Measurements from ENCODE around the gene FOXM1.

The FOXM1 gene

DNA sequence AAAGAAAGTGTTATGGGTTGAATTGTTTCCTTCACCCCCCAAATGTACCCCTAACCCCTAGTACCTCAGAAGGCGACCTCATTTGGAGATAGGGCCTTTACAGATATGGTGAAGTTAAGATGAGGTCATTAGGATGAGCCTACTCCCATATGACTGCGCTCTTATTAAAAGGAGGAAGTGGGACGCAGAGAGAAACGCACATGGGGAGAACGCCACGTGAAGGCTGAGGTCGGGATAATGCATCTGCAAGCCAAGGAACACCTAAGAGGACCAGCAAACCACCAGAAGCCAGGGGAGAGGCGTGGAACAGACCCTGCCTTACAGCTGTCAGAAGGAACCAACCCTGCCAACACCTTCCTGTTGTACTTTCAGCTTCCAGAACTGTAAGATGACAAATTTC, 40.4 kb downstream of the FOXM1 start:
- FAIRE-seq, result no peak
- DNase-seq (ENCODE audit: insufficient read length, low spot score), result no peak
- TF ChIP-seq, protein P1, sequence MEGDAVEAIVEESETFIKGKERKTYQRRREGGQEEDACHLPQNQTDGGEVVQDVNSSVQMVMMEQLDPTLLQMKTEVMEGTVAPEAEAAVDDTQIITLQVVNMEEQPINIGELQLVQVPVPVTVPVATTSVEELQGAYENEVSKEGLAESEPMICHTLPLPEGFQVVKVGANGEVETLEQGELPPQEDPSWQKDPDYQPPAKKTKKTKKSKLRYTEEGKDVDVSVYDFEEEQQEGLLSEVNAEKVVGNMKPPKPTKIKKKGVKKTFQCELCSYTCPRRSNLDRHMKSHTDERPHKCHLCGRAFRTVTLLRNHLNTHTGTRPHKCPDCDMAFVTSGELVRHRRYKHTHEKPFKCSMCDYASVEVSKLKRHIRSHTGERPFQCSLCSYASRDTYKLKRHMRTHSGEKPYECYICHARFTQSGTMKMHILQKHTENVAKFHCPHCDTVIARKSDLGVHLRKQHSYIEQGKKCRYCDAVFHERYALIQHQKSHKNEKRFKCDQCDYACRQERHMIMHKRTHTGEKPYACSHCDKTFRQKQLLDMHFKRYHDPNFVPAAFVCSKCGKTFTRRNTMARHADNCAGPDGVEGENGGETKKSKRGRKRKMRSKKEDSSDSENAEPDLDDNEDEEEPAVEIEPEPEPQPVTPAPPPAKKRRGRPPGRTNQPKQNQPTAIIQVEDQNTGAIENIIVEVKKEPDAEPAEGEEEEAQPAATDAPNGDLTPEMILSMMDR (IDR thresholded peaks at IDR 0.05; ENCODE audit: insufficient read depth, missing control alignments), result no peak

DNA sequence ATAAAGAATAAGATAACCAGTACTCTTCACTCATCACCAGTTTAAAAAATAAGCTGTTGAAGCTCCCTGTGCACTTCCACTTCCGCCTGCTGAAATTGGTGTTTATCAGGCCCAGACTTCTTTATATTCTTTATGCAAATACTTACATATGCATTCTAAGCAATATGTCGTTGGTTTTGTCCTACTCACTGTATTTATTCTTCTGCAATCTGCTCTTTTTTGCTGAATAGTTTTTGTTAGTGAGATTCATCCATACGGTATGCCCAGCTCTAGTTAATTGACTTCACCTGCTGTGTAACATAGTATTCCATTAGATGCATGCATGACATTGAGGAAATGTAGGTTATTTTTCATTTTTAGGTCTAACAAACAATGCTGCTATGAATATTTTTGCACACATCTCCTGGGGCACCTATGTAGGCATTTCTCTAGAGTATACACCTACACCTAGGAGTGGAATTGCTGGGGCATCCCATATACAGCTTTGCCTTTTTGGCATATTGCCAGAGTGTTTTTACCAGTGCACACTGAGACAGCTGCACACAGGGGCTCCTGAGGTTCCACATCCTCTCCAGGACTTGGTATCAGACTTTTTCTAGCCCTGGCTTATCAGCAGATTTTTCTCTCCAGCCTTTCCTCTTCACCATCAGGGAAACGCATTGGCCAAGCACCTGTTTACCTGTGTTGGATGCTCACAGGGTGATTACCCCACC, 41.1 kb downstream of the FOXM1 start:
- TF ChIP-seq, protein P1 (IDR thresholded peaks at IDR 0.05; ENCODE audit: insufficient read depth, missing control alignments), result no peak
- no peak for FAIRE-seq
- no peak for DNase-seq (ENCODE audit: insufficient read length, low spot score)

DNA sequence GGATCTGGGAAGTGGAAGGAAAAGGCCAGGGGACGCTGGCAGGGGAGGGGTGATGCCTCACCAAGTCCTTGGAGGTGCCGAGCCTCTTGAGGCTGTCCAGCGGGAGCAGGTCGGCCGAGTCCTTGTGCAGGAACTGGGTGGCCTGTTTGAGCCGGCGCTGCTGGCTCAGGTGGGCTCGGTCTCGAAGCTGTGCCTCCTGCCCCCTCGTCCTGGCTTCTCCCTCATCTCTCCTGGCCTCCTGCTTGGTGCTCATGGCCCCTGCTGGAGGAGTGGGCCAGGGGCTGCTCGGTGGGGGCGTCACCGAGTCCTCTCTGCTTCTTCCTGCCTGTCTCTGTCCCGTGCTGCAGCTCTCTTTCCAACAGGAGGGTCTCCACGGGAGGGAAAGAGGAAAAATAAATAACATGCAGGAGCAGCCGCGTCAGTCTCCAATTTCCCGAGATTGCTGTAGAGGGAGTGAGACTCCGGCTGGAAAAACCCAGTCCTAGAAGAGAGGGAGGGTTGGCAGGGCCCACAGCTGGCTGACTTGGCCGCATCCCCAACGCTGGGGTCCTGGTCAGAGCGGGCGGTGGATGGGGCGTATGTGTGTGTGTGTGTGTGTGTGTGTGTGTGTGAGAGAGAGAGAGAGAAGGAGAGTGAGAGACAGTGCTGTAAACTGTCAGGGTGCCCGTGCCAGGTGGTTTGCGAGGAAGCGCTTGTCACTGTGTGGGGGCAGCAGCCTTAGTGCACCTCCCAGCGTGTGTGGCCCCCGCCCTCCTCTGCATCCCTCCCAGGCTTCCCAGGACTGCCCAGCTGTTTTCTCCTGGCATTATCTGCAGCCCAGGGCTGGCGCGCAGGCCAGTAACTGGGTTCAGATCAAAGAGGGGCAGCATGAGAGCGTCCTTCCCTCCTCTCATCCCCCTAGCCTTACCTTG, 42.1 kb downstream of the FOXM1 start, which contains the start of gene NRIP2:
Gene NRIP2 (minus strand): TSS at position 455 of the 911 bp plus-strand sequence. CDS start 52 bp downstream, at position 403.
- FAIRE-seq, result no peak
- no peak for DNase-seq (ENCODE audit: insufficient read length, low spot score)
- TF ChIP-seq, protein P1 (IDR thresholded peaks at IDR 0.05; ENCODE audit: insufficient read depth, missing control alignments), result no peak

DNA sequence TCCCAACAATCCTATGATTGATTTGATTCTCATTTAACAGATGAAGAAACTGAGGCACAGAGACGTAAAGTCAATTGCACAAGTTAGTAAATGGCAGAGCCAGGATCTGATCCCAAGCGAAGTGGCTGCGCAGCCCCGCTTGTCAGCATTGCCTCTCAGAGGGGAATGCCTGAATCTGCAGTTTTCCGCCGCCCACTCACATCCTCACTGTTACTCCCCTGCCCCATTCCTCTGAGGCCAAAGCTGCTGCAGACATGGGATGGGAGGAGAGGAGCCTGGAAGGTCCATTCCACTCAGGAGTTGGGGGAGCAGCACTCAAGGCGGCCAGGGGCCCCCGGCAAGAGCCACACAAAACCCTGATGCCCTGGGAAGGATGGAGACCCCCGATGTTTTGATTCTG, 43.2 kb downstream of the FOXM1 start:
- DNase-seq (ENCODE audit: insufficient read length, low spot score) (no peak), FAIRE-seq (no peak)
- TF ChIP-seq, protein P1 (IDR thresholded peaks at IDR 0.05; ENCODE audit: insufficient read depth, missing control alignments), result no peak

DNA sequence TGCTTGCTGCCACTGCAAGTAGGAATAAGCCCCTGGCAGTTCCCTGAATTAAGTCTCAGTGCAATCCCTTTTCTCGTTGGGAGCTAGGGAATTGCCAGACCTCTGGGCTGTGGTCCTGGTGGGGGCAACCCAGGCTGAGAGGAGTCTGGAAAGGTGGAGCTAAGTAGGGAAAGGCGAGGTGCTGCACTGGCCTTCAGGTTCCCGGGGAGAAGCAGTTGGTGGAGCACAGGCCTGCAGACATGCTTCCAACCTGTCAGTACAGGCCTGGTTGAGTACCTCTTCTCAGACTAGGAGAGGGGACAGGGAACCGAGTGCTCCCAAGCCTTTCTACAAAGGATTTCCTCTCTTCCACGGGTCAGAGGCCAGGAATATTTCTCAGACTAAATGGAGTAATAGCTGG, 43.6 kb downstream of the FOXM1 start:
- FAIRE-seq (no peak), DNase-seq (ENCODE audit: insufficient read length, low spot score) (no peak)
- TF ChIP-seq, protein P1 (IDR thresholded peaks at IDR 0.05; ENCODE audit: insufficient read depth, missing control alignments), result no peak

DNA sequence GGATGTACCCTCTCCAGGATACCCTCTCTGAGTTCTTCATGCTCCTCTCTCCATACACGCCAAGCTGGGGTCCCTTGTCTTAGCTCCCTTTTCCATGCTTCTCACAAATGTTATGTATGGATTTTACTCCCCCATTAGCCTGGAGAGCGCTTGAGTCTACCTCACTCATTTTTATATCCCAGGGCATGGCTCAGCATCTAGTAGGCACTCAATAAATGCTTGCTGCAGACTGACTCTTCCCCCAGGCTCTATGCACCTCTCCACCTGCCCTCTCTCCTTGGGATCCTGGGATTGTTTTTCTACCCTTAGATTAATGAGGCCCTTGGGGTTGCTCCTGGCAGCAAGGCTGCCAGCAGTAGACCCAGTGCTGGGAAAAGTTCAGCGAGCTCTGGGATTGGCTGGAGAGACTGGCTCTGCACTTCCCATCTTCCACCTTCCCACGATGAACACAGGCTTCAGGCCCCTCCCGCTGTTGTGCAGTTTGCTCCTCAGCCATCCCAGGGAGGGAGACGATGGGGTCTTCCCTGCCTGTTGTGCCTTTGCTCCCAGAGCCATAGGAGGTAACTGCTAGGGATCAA, 44.3 kb downstream of the FOXM1 start:
- FAIRE-seq (no peak), DNase-seq (ENCODE audit: insufficient read length, low spot score) (no peak)
- TF ChIP-seq, protein P1 (IDR thresholded peaks at IDR 0.05; ENCODE audit: insufficient read depth, missing control alignments), result no peak

All from D721Med (cell line).